Loucy (cell line): ENCODE measurements around the gene MCF2L.

ENCODE experiments used
- H2AFZ ChIP-seq: fragments of 200-600 bp; sonication (generic); 2 replicates; pipeline ENCODE4 v1.6.0; 2016; ENCODE audit warnings: antibody characterized with exemption, mild to moderate bottlenecking, low read length, moderate library complexity
- H3F3A ChIP-seq: fragments of 200-600 bp; 2 replicates; pipeline ENCODE4 v1.6.0; 2016; ENCODE audit warnings: antibody characterized with exemption, low read depth, mild to moderate bottlenecking
- H3K27me3 ChIP-seq: fragments of 200-600 bp; sonication (generic); 2 replicates; pipeline ENCODE4 v1.6.1; 2014; ENCODE audit warnings: low read length, mild to moderate bottlenecking; ENCODE audit not compliant: insufficient read depth, poor library complexity, severe bottlenecking
- H3K36me3 ChIP-seq: fragments of 200-600 bp; sonication (generic); 2 replicates; pipeline ENCODE4 v1.6.1; 2016; ENCODE audit warnings: low read length; ENCODE audit not compliant: insufficient read depth
- H3K4me1 ChIP-seq: fragments of 200-600 bp; sonication (generic); 2 replicates; pipeline ENCODE4 v1.5.1; 2014; ENCODE audit warnings: low read length, mild to moderate bottlenecking; ENCODE audit not compliant: insufficient read depth, poor library complexity, severe bottlenecking
- H3K4me2 ChIP-seq: fragments of 200-600 bp; sonication (generic); 2 replicates; pipeline ENCODE4 v1.6.0; 2014; ENCODE audit warnings: antibody characterized with exemption, low read length, low read depth, mild to moderate bottlenecking; ENCODE audit not compliant: poor library complexity, severe bottlenecking
- H3K4me3 ChIP-seq: fragments of 200-600 bp; sonication (generic); 2 replicates; pipeline ENCODE4 v1.5.1; 2014; ENCODE audit warnings: low read length, mild to moderate bottlenecking, mixed read lengths; ENCODE audit not compliant: poor library complexity, severe bottlenecking
- H3K79me2 ChIP-seq: fragments of 200-600 bp; sonication (generic); 2 replicates; pipeline ENCODE4 v1.6.1; 2014; ENCODE audit warnings: low read length; ENCODE audit not compliant: insufficient read depth
- H3K9ac ChIP-seq: fragments of 200-600 bp; sonication (generic); 2 replicates; pipeline ENCODE4 v1.6.0; 2014; ENCODE audit warnings: mild to moderate bottlenecking, low read depth, low read length, moderate library complexity; ENCODE audit not compliant: poor library complexity, severe bottlenecking
- H3K9me2 ChIP-seq: fragments of 200-600 bp; sonication (generic); replicated peaks from 2 replicates; pipeline ENCODE4 v1.6.1; 2016; ENCODE audit warnings: low read depth, low read length, mixed read lengths
- H3K9me3 ChIP-seq: fragments of 200-600 bp; sonication (generic); 2 replicates; pipeline ENCODE4 v1.6.1; 2014; ENCODE audit warnings: mild to moderate bottlenecking, antibody characterized with exemption, low read length, low read depth; ENCODE audit not compliant: insufficient read depth
- H4K20me1 ChIP-seq: fragments of 200-600 bp; sonication (generic); 2 replicates; pipeline ENCODE4 v1.6.0; 2014; ENCODE audit warnings: antibody characterized with exemption, low read length, mild to moderate bottlenecking; ENCODE audit not compliant: insufficient read depth, poor library complexity, severe bottlenecking
- EZH2phosphoT487 ChIP-seq: fragments of 200-600 bp; IDR thresholded peaks from 2 replicates; pipeline ENCODE4 v1.6.1; 2018; ENCODE audit warnings: antibody characterized with exemption, mild to moderate bottlenecking, moderate library complexity, borderline replicate concordance
- TF ChIP-seq, protein P1 (sequence below): fragments of 200-600 bp; sonication (generic); conservative IDR thresholded peaks from 2 replicates; pipeline ENCODE4 v1.5.1; 2014; ENCODE audit warnings: mild to moderate bottlenecking, antibody characterized with exemption, low read length

Gene MCF2L

DNA sequence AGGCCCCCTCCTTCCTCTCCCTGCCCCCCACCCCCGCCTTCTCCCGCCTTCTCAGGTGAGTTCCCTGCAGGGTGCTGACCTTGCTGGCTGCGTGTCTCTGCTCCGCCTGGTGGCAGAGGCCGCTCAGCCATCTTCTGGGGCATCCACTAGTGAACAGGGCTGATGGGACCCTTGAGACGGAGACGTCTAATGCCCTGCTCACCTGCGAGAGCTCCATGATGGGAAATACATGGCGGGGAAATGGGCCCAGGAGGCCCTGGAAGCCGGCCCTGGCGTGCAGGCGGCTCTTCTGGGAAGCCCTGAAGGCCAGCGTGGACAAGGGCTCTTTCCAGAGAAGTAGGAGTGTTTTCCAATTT is 121.4 kb downstream of the MCF2L start:
- Histone ChIP-seq H3K9me2 (no peaks in the 10 kb centered on the region), H3K4me1 (no peaks in the 10 kb centered on the region), H3K79me2 (no peaks in the 10 kb centered on the region), H3K9ac (no peak overlapping the region), H3K4me2 (no peak overlapping the region), H3F3A (no peaks in the 10 kb centered on the region), H3K4me3 (no peak overlapping the region), H3K27me3 (no peaks in the 10 kb centered on the region), H3K36me3 (no peaks in the 10 kb centered on the region), H2AFZ (no peak overlapping the region), H3K9me3 (no peaks in the 10 kb centered on the region), H4K20me1 (no peaks in the 10 kb centered on the region)
- no peak for TF ChIP-seq EZH2phosphoT487
- TF ChIP-seq, protein P1, sequence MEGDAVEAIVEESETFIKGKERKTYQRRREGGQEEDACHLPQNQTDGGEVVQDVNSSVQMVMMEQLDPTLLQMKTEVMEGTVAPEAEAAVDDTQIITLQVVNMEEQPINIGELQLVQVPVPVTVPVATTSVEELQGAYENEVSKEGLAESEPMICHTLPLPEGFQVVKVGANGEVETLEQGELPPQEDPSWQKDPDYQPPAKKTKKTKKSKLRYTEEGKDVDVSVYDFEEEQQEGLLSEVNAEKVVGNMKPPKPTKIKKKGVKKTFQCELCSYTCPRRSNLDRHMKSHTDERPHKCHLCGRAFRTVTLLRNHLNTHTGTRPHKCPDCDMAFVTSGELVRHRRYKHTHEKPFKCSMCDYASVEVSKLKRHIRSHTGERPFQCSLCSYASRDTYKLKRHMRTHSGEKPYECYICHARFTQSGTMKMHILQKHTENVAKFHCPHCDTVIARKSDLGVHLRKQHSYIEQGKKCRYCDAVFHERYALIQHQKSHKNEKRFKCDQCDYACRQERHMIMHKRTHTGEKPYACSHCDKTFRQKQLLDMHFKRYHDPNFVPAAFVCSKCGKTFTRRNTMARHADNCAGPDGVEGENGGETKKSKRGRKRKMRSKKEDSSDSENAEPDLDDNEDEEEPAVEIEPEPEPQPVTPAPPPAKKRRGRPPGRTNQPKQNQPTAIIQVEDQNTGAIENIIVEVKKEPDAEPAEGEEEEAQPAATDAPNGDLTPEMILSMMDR = no peak

DNA sequence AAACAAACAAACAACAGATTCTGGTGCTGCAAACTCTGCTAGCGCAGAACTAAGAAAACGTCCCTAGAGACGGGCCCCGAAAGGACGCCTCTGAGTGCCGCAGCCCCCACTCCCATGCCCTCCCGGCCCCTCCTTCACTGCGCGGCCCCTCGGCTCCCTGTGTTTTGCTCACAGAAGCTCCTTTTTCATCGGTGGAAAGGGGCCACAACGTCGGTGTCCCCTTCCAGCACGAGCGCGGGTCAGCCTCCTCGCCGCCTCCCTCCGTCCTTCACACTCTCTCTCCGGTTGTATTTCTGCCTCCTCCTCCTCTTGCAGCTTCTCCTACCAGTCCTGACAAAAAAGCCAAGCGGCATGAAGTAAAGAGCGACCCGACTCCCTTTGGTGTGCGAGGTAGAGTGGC is 121.8 kb downstream of the MCF2L start:
- H3K27me3 ChIP-seq = no peaks in the 10 kb centered on the region

DNA sequence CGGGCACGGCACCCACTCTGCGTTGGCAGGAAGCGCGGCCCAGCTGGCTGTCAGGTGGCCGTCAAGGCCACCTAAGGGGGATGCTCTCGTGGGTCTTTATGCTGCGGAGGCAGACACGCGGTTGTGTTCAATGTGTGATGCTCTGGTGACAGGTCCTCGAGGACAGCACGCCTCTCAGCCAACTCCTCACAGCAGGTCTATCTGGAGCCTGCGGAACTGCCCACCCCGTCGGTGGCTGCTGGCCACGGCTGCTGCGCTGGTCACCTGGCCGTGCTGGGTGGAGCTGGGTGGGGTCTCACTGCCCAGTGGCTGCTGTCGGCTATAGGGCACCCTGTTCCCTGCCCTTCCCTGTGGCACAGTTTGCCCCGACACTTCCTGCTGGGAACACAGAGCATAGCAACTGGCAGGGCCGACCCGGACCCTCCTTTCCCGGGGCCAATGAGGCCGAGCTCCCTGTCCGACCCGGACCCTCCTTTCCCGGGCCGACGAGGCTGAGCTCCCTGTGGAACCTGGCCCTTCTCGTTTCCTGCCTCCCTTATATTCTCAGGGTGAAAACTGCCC is 122.3 kb downstream of the MCF2L start:
- Histone ChIP-seq H3K9ac (no peak overlapping the region), H4K20me1 (no peaks in the 10 kb centered on the region), H3K27me3 (no peaks in the 10 kb centered on the region), H3K4me2 (no peak overlapping the region), H3K4me1 (no peaks in the 10 kb centered on the region), H3K9me2 (no peaks in the 10 kb centered on the region), H2AFZ (no peak overlapping the region), H3K4me3 (no peak overlapping the region), H3F3A (no peaks in the 10 kb centered on the region), H3K79me2 (no peaks in the 10 kb centered on the region), H3K36me3 (no peaks in the 10 kb centered on the region), H3K9me3 (no peaks in the 10 kb centered on the region)
- TF ChIP-seq EZH2phosphoT487 = no peak
- TF ChIP-seq, protein P1 = no peak

More for the DNA sequence above, 121.8 kb downstream of the MCF2L start:
- no peak overlapping the region for H2AFZ ChIP-seq
- H3K4me1 ChIP-seq = no peaks in the 10 kb centered on the region
- no peaks in the 10 kb centered on the region for H3K9me2 ChIP-seq
- no peak overlapping the region for H3K4me3 ChIP-seq
- no peak overlapping the region for H3K9ac ChIP-seq
- no peak for TF ChIP-seq EZH2phosphoT487
- TF ChIP-seq, protein P1 = no peak
- no peaks in the 10 kb centered on the region for H3F3A ChIP-seq
- H3K79me2 ChIP-seq = no peaks in the 10 kb centered on the region
- no peaks in the 10 kb centered on the region for H4K20me1 ChIP-seq
- no peaks in the 10 kb centered on the region for H3K36me3 ChIP-seq
- H3K9me3 ChIP-seq = no peaks in the 10 kb centered on the region
- H3K4me2 ChIP-seq = no peak overlapping the region
